GM12878 (cell line): ENCODE measurements around the gene DNAJA4.

ENCODE experiments used
- CBFB ChIP-seq: IDR thresholded peaks from 2 replicates; pipeline ENCODE4 v1.6.1; 2016; ENCODE audit warnings: antibody characterized with exemption, low read depth
- POLR2AphosphoS2 ChIP-seq: IDR thresholded peaks from 2 replicates; pipeline ENCODE4 v1.6.1; 2011; ENCODE audit warnings: low read depth, mild to moderate bottlenecking, low read length, improper control_type of control experiment, moderate library complexity
- YY1 ChIP-seq: IDR thresholded peaks from 2 replicates; pipeline ENCODE4 v1.6.1; 2011; ENCODE audit warnings: low read depth, mild to moderate bottlenecking, low read length

DNA sequence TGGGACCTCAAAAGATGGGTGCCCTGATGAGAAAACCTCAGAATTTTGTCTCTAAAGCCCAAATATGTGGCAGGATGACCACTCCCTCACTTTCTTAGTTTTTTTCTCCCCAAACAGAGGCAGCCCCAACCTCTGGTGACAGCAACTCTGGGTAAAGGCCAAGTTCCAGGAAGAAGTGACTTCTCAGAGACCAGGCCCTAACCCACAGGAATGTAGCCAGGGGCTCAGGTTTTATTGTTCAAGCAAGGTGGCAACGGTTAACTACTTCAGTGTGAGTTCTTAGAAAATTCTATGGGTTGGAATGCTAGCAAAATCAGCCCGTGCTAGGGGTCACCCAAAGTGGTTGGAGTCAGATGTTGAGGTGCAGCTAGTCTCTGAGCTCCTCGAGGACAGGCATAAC, 5.1 kb upstream of the DNAJA4 start:
- TF ChIP-seq YY1, result no peak
- TF ChIP-seq CBFB, result no peak
- TF ChIP-seq POLR2AphosphoS2, result no peak
